Suprapubic skin (tissue), 4 donors: ENCODE results near the gene MYO7B. TPM values are rescaled to one million over a fixed set of nuclear protein-coding genes. Genes with fewer than 3 reads are reported as not detected.
"Not testable (repeated sequence)": the region's sequence is repeated elsewhere in the genome, so short reads cannot be mapped to it uniquely, and the experiment has no call there.

Experiments used
- DNase-seq, 2 donors: peaks; one replicate each; pipeline ENCODE4 v3.0.0-alpha.2; 2019; ENCODE audit warnings: low spot score in 2 of 2
- H3K27ac ChIP-seq: fragments of 200-600 bp; sonication (generic); one replicate; pipeline ENCODE4 v1.5.1; 2019
- H3K27me3 ChIP-seq: fragments of 200-600 bp; sonication (generic); one replicate; pipeline ENCODE4 v1.5.1; 2019
- H3K36me3 ChIP-seq: fragments of 200-600 bp; sonication (generic); one replicate; pipeline ENCODE4 v1.5.1; 2019
- H3K4me1 ChIP-seq: fragments of 200-600 bp; sonication (generic); one replicate; pipeline ENCODE4 v1.5.1; 2019
- H3K4me3 ChIP-seq: fragments of 200-600 bp; sonication (generic); one replicate; pipeline ENCODE4 v1.5.1; 2019; ENCODE audit warnings: mild to moderate bottlenecking
- H3K9me3 ChIP-seq: fragments of 200-600 bp; sonication (generic); one replicate; pipeline ENCODE4 v1.5.1; 2019
- CTCF ChIP-seq, 2 donors: fragments of 200-600 bp in 1 of 2; fragments of 450-650 bp in 1 of 2; sonication (generic) in 1 of 2; IDR thresholded peaks; one replicate each; pipeline ENCODE4 v1.5.1; 2016 to 2019; ENCODE audit warnings: antibody characterized with exemption in 2 of 2, mild to moderate bottlenecking in 1 of 2, moderate library complexity in 1 of 2
- EP300 ChIP-seq: sonication (generic); formaldehyde crosslinking; IDR thresholded peaks from one replicate; pipeline ENCODE4 v1.6.1; 2017; ENCODE audit warnings: antibody characterized with exemption
- POLR2A ChIP-seq, 2 donors: fragments of 450-650 bp; IDR thresholded peaks; one replicate each; pipeline ENCODE4 v1.6.1; 2017; ENCODE audit warnings: antibody characterized with exemption in 2 of 2, mild to moderate bottlenecking in 2 of 2, moderate library complexity in 2 of 2
- POLR2AphosphoS5 ChIP-seq, 3 donors: sonication (generic); formaldehyde crosslinking; IDR thresholded peaks; one replicate each; pipeline ENCODE4 v1.6.1; 2017; ENCODE audit warnings: antibody characterized with exemption in 3 of 3
- WGBS: methylation state at CpG from one replicate; pipeline ENCODE4 v1.1.5; 2018; 5-methylcytosine and 5-hydroxymethylcytosine counted together
- total RNA-seq, 4 donors: library from RNA; depleted of rRNA; stranded (reverse); fragments of >200 nt; gene quantifications; one replicate each; pipeline ENCODE4 v1.1.0, GENCODE V29; 2016

MYO7B gene
- total RNA-seq, 4 donors from 2014 or later = 0.72 to 4.7 (median 3.6) TPM

DNA sequence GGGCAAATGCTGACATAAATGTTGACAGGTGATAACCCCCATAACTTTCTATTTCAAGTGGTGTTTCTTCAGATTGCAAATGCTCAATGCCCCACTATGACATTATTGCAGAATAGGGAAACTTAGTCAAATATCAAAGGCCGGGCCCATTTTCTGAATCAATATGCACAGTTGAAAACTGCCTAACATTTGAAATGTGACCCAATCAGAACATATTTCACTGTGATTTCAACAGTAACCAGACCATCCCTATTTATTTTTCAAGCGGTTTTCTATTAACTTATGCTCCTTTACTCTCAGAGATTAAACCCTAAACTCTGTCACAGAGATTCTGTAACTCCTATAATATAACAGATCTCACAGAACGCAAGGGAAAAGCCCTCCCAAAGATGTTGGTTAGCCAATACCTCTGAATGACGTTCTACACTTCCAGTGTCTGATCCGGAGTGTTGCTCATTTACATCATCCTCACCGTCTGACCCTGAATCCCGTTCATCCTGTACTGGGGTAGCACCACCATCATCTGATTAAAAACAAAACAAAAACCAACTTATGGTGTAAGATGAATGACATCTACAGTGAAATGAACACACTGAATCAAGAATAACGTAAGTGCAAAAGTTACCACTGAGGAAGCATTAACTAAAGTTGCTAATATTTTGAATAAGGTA, 12.1 kb upstream of the MYO7B start:
- Histone ChIP-seq H3K27ac (no peak overlapping the region), H3K27me3 (no peaks in the 10 kb centered on the region), H3K4me1 (peaks cover 20% of the 10 kb centered on the region), H3K9me3 (no peaks in the 10 kb centered on the region), H3K36me3 (peaks cover 30% of the 10 kb centered on the region), H3K4me3 (no peak overlapping the region)
- no peak for TF ChIP-seq POLR2A (IDR thresholded peaks at IDR 0.05)
- TF ChIP-seq CTCF (IDR thresholded peaks at IDR 0.05) = no peak
- TF ChIP-seq EP300 = no peak
- TF ChIP-seq POLR2AphosphoS5 (IDR thresholded peaks at IDR 0.05) = no peak
- WGBS = 81% methylated on average over 8 of the region's 8 CpGs
- DNase-seq = no peak

DNA sequence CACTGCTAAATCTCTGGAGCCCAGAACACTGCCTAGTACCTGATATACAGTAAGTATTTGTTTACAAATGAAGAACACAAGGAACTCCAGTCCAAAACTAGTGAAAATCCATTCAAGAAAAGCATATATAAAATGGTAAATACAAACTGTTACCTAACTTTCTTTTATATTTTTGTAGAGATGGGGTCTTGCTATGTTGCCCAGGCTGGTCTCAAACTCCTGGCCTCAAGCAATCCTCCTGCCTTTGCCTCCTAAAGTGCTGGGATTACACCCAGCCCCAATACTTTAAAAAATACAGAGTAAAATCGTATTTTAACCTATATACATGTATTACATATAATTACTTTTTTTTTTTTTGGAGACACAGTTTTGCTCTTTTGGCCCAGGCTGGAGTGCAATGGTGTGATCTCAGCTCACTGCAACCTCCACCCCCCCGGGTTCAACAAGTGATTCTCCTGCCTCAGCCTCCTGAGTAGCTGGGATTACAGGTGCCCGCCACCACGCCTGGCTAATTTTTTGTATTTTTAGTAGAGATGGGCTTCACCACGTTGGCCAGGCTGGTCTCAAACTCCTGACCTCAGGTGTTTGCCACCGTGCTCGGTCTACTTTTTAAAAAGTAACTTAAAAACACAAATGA, 11.2 kb upstream of the MYO7B start:
- 93% methylated on average over 7 of the region's 7 CpGs for WGBS
- H3K27ac ChIP-seq, H3K9me3 ChIP-seq, H3K27me3 ChIP-seq, DNase-seq, H3K4me3 ChIP-seq: not testable (repeated sequence)
- Histone ChIP-seq H3K36me3 (peaks cover 30% of the 10 kb centered on the region), H3K4me1 (peaks cover 20% of the 10 kb centered on the region)

DNA sequence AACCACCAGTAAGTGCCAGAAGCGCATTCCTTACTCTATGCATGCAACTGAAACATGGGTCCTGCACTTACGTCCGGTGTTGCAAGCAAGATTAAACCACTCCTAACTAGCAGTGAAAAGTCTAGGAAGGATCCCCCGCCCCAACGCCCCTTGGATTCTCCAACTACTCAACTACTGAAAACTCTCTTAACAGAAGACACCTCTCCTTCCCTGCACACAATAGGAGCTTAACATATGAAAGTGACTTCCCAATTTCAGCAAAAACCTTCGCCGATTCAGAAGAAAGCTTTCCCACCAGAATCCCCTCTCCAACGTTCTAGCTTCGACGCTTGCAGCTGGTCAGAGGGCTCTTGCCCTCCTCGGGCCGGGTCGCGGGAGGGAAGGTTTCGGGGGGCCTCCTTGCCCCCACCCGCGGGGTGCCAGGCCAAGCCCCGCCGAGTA, 9.8 kb upstream of the MYO7B start:
- no peak for TF ChIP-seq CTCF (IDR thresholded peaks at IDR 0.05)
- TF ChIP-seq POLR2AphosphoS5 (IDR thresholded peaks at IDR 0.05) = no peak
- TF ChIP-seq POLR2A (IDR thresholded peaks at IDR 0.05) = no peak
- TF ChIP-seq EP300 = no peak
- no peak for DNase-seq
- WGBS = under 1% methylated on average over 19 of the region's 19 CpGs

DNA sequence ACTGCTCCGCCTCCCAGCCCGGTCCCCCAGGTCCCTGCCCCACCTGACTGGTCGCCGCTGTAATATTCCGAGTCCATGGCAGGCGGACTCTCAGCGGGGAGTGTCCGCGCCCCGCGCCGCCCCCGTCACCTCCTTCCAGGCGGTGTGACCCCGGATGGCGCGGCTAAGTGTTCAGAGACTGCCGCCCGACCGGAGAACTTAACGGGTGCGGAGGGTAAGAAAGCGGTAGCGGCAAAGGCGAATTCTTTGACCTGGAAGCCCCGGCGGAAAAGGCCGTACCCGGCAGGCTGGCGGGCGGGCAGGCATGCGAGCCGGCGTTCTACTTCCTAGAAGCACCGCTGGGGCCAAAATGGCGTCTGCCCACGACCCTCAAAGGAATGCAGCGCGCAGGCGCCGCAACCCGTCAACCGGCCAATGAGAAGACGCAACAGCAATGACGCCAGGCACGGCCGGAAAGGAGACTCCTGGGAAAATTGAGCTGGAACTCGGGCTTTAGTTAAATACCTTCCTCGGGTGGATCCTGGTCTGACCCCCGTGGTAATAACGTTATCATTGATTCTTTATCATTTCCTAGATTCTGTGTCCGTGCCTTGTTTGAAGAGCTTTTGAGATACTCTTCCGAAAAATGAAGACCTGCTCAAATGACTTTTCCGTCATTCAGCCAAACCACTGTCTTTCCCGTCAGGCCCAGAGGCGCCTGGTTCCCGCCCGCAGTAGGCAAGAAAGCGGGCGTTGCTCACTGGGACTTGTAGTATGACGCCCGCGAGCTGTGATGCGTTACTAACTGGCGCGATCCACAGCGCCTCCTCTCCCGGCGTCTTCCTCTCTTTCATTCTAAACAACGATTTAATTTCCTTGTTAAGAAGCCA, 9.1 kb upstream of the MYO7B start, which contains the start of gene IWS1:
IWS1 (minus strand) TSS at position 358 of the 869 bp plus-strand sequence; CDS start at position 77, 281 bp downstream.
- H3K27ac ChIP-seq = peak within 1 kb of the TSS; percentile 96
- H3K4me3 ChIP-seq = peak within 1 kb of the TSS; percentile 99
- TF ChIP-seq CTCF (IDR thresholded peaks at IDR 0.05) (peak; percentile 40 to 44), POLR2AphosphoS5 (IDR thresholded peaks at IDR 0.05) (peak; percentile 30 to 80 (median 68)), EP300 (no peak), POLR2A (IDR thresholded peaks at IDR 0.05) (peak in 1 of 2 donors; percentile 69)
- DNase-seq = peak; percentile 97 to 99
- H3K4me1 ChIP-seq = peaks cover 20% of the 10 kb centered on the region
- H3K36me3 ChIP-seq = peaks cover 16% of the 10 kb centered on the region
- H3K27me3 ChIP-seq = no peaks in the 10 kb centered on the region
- no peaks in the 10 kb centered on the region for H3K9me3 ChIP-seq
- 1% methylated on average over 61 of the region's 70 CpGs for WGBS

More for the DNA sequence above, 9.8 kb upstream of the MYO7B start:
- H3K4me1 ChIP-seq = peaks cover 20% of the 10 kb centered on the region
- H3K36me3 ChIP-seq = peaks cover 16% of the 10 kb centered on the region
- peak overlapping the region; percentile 99 for H3K4me3 ChIP-seq
- no peaks in the 10 kb centered on the region for H3K27me3 ChIP-seq
- H3K27ac ChIP-seq = peak overlapping the region; percentile 96
- no peaks in the 10 kb centered on the region for H3K9me3 ChIP-seq

DNA sequence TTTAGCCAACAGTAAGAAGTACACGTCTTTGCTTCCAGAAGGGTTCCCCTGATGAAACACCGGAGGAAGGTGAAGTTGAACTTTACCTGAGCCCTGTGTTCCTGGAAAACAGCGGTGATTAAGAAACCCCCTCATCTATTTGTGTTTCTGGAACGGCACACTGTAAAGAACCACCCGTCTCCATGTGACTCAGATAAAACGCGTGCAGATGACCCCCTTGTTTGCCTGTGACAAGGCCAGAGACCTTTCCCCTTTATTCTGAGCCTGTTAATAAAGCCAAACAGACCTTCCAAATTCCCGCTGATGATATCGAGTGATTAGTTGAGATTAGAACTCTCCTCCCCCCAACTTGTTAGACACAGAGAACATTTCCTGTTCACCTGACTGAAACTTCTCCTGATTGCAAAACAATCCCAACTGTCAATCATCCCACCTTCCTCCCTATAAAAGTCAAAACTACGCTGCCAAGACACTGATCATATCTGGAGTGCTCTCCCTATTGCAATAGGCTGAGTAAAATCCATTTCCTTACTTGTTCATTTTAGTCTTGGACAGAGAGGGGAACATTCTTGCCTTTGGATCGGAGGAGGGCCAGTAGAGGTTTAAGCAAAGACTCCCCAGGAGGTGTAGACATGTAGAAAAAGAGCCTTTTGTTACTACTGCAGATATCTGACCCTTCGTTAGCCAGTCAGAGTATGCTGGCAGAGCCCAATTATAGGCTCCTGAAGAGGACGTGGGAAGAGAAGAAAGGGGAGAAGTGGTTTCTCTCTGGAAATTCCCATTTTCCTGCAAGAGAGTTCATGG, 8.3 kb upstream of the MYO7B start:
- H3K4me1 ChIP-seq = peaks cover 20% of the 10 kb centered on the region
- 19% methylated on average over 13 of the region's 13 CpGs for WGBS
- H3K27me3 ChIP-seq = no peaks in the 10 kb centered on the region
- H3K9me3 ChIP-seq = no peaks in the 10 kb centered on the region
- H3K27ac ChIP-seq = peak overlapping the region; percentile 96
- peak overlapping the region; percentile 99 for H3K4me3 ChIP-seq
- H3K36me3 ChIP-seq = peaks cover 10% of the 10 kb centered on the region
- no peak for DNase-seq
- TF ChIP-seq POLR2A (IDR thresholded peaks at IDR 0.05) = no peak
- TF ChIP-seq POLR2AphosphoS5 (IDR thresholded peaks at IDR 0.05) = no peak
- no peak for TF ChIP-seq EP300
- no peak for TF ChIP-seq CTCF (IDR thresholded peaks at IDR 0.05)
